Fibroblast of the aortic adventitia (primary cell): ENCODE measurements around the gene RAB8B. TPM values are rescaled to one million over a fixed set of nuclear protein-coding genes. Genes with fewer than 3 reads are reported as not detected.

Experiments used
- DNase-seq: peaks from one replicate; pipeline ENCODE4 v3.0.0-alpha.2; 2010; ENCODE audit warnings: low read depth
- H3K4me3 ChIP-seq: 2 replicates; pipeline ENCODE4 v1.5.1; 2011; ENCODE audit warnings: low read depth, mild to moderate bottlenecking, control low read depth, low read length, moderate library complexity
- total RNA-seq: library from RNA; depleted of rRNA; stranded (reverse); fragments of >200 nt; gene quantifications from 2 replicates; pipeline ENCODE4 v1.2.3, GENCODE V29; 2012; ENCODE audit warnings: low replicate concordance
- TF ChIP-seq, protein P1 (sequence below): IDR thresholded peaks from 2 replicates; pipeline ENCODE4 v1.5.1; 2011; ENCODE audit warnings: mild to moderate bottlenecking, low read length, control low read depth, inconsistent platforms; ENCODE audit not compliant: insufficient read depth

RAB8B gene
- total RNA-seq, 1 donor: 84.1 TPM

DNA sequence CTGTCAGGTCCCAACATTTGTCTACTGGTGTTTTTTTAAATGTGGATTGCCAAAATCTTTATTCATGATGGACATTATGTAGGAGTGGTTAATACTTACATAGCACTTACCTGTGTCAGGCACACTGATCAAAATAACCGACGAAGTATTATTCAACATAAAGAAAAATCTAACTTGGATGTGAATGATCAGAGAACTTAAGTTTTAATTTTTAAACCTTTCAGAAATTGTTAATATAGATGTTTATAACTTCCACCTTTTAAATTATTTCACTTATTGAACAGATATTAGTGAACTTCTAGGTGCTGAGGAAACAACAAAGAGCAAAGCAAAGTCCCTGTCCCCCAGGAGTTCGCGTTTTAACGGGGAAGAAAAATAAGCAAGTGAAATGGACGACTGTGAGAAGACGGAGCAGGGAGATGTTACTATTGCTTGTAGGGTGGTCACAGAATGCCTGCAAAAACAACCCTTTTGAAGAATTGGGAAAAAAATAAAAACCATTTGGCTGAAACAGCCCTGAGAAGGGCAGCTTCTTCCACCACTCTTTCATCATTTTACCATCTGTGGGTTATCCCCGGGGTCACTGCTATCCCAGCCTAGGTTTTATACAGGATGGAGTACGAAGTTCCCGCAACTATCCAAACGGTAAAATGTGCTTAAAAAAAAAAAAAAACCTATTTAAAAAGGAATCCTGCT, 87.1 kb downstream of the RAB8B start:
- peak overlapping the region; percentile 68 for H3K4me3 ChIP-seq
- TF ChIP-seq, protein P1, sequence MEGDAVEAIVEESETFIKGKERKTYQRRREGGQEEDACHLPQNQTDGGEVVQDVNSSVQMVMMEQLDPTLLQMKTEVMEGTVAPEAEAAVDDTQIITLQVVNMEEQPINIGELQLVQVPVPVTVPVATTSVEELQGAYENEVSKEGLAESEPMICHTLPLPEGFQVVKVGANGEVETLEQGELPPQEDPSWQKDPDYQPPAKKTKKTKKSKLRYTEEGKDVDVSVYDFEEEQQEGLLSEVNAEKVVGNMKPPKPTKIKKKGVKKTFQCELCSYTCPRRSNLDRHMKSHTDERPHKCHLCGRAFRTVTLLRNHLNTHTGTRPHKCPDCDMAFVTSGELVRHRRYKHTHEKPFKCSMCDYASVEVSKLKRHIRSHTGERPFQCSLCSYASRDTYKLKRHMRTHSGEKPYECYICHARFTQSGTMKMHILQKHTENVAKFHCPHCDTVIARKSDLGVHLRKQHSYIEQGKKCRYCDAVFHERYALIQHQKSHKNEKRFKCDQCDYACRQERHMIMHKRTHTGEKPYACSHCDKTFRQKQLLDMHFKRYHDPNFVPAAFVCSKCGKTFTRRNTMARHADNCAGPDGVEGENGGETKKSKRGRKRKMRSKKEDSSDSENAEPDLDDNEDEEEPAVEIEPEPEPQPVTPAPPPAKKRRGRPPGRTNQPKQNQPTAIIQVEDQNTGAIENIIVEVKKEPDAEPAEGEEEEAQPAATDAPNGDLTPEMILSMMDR: no peak
- DNase-seq: peak; percentile 53

DNA sequence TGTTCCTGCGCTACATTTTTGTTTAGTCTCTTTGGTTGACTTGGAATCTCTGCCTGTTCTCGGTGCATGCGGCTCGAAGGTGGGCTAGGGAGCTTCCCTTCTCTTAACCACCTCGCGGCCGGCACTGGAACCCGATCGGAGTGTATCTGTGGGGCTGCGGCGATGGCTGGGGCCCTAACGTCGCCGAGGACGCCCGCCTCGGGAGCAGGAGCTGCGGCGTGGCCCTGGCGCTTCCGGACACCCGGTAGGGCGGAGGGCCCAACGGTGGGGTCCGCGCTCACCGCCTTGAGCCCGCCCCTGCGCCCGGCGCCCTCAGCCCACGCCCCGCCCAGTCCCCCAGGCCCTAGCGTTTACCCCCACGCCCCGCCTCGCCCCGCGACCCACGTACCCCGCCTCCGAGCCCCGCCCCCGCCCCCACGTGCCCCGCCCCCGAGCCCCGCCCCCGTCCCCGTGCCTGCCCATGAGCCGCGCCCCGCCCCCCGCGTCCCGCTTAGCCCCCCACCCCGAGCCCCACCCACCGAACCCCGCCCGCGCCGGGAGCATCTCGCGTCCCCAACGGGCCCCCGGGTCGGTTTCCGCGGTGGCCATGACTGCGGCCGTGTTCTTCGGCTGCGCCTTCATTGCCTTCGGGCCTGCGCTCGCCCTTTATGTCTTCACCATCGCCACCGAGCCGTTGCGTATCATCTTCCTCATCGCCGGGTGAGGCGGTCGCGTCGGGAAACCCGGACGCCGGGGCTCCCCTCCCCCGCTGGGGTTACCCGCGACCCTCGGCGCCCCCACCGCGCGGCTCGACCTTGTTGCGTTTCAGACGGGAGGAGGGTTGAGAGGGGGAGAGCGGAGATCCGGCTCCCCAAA, 87.9 kb downstream of the RAB8B start, which contains the start of gene APH1B:
TSS of gene APH1B (plus strand) at position 568 of the 855 bp plus-strand sequence. CDS start at position 587, 19 bp downstream.
- TF ChIP-seq, protein P1: peak; percentile 6
- DNase-seq: peak; percentile 51
- peak within 1 kb of the TSS; percentile 80 for H3K4me3 ChIP-seq

DNA sequence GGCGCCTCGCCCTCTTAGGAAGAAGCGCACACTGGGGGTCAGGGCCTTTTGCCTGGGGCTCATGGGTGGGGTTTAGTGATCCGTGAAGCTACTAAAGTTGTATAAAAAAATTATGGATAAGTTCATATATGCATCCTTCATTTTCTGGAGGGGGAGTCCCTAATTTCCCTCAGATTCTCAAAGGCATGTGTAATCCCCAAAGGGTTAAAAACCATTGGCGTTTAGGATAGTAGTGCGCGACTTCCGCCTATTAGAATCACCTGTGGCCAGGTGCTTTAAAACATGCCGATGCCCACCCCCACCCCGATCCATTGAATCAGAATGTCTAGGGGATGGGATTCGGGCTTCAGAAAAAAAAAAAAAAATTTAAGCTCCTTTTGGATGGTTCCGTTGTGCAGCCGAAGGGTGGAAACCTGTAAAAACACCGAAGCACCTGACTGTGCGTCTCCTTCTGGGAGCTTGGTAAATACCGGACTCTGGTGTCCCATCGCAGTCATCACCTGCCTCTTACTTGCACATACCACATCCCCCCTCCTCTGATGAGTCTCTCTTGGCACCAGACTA, 88.6 kb downstream of the RAB8B start:
- H3K4me3 ChIP-seq: peak overlapping the region; percentile 80
- TF ChIP-seq, protein P1: no peak
- DNase-seq: no peak

DNA sequence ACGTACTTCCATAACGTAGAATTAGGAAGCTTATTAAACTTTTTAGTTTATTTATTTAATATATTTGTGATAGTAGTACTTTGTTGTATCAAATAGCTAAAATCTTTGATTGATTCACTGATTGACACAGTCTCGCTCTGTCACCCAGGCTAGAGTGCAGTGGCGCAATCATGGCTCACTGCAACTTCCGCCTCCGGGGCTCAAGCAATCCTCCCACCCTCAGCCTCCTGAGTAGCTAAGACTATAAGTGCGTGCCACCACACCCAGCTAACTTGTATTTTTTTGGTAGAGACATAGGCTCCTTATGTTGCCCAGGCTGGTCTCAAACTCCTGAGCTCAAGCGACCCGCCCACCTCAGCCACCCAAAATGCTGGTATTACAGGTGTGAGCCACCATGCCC, 93.7 kb downstream of the RAB8B start:
- TF ChIP-seq, protein P1: no peak
- DNase-seq: no peak
- H3K4me3 ChIP-seq: no peak overlapping the region

DNA sequence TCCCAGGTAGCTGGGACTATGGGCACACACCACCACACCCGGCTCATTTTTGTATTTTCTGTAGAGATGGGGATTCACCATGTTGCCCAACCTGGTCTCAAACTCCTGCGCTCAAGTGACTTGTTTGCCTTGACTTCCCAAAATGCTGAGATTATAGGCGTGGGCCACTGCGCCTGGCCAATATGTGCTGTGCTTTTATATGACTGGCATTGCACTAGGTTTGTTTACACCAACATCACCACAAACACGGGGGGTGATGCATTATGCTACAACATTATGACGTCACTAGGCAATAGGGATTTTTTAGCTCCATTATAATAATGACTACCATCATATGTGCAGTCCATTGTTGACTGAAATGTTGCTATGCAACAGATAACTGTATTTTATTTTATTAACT, 94.9 kb downstream of the RAB8B start:
- TF ChIP-seq, protein P1: no peak
- no peak overlapping the region for H3K4me3 ChIP-seq
- no peak for DNase-seq

DNA sequence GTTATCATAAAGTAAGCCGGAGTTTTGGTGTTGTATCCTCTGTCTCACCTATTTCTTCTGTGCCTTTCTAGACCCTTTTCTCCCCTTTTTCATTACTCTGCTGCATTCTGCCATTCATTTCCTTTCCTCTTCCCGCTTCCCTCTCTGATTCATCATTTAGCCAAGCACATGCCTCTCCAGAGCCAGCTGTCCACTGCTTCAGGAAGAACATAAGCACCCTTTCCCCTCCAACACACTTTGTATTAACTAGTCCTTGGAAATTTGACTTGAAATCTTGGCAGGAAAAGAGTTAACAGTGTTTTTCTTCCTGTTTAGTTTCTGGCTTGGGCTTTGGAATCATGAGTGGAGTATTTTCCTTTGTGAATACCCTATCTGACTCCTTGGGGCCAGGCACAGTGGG, 97.7 kb downstream of the RAB8B start:
- DNase-seq: peak; percentile 26
- no peak overlapping the region for H3K4me3 ChIP-seq
- TF ChIP-seq, protein P1: no peak
